Neutrophil (primary cell): ENCODE measurements around the gene STUB1.

ENCODE experiments used
- H3K27ac ChIP-seq: fragments of 200-600 bp; sonication (generic); 2 replicates; pipeline ENCODE4 v1.5.1; 2016; ENCODE audit warnings: mild to moderate bottlenecking, moderate library complexity
- H3K27me3 ChIP-seq: fragments of 200-600 bp; sonication (generic); 2 replicates; pipeline ENCODE4 v1.6.0; 2016; ENCODE audit warnings: mild to moderate bottlenecking
- H3K36me3 ChIP-seq: fragments of 200-600 bp; sonication (generic); 2 replicates; pipeline ENCODE4 v1.5.1; 2017
- H3K4me1 ChIP-seq, 2 experiments: fragments of 200-600 bp in 1 of 2; sonication (generic) in 1 of 2; 1 replicate in 1 of 2; 2 replicates in 1 of 2; pipeline versions ENCODE4 v1.5.1 to v1.6.1; 2013 to 2016; ENCODE audit warnings: low read depth in 1 of 2, low read length in 1 of 2, mild to moderate bottlenecking in 1 of 2, moderate library complexity in 1 of 2; ENCODE audit not compliant: control insufficient read depth in 1 of 2, insufficient read depth in 1 of 2
- H3K4me3 ChIP-seq, 2 experiments: fragments of 200-600 bp in 1 of 2; sonication (generic) in 1 of 2; 1 replicate in 1 of 2; 2 replicates in 1 of 2; pipeline ENCODE4 v1.5.1; 2013 to 2016; ENCODE audit warnings: low read depth in 1 of 2, low read length in 1 of 2, mild to moderate bottlenecking in 1 of 2, moderate library complexity in 1 of 2
- H3K9me3 ChIP-seq: fragments of 200-600 bp; sonication (generic); 2 replicates; pipeline ENCODE4 v1.5.1; 2016
- TF ChIP-seq, protein P1 (sequence below): fragments of 200-600 bp; sonication (generic); IDR thresholded peaks from 2 replicates; pipeline ENCODE4 v1.5.1; 2016; ENCODE audit warnings: antibody characterized with exemption

Gene STUB1

GRCh38 chr16:684071-684794, 4.0 kb downstream of the STUB1 start, which contains the start of gene JMJD8:
JMJD8 (minus strand) TSS chr16:684334; CDS start chr16:684319, 15 bp downstream.
- TF ChIP-seq, protein P1, sequence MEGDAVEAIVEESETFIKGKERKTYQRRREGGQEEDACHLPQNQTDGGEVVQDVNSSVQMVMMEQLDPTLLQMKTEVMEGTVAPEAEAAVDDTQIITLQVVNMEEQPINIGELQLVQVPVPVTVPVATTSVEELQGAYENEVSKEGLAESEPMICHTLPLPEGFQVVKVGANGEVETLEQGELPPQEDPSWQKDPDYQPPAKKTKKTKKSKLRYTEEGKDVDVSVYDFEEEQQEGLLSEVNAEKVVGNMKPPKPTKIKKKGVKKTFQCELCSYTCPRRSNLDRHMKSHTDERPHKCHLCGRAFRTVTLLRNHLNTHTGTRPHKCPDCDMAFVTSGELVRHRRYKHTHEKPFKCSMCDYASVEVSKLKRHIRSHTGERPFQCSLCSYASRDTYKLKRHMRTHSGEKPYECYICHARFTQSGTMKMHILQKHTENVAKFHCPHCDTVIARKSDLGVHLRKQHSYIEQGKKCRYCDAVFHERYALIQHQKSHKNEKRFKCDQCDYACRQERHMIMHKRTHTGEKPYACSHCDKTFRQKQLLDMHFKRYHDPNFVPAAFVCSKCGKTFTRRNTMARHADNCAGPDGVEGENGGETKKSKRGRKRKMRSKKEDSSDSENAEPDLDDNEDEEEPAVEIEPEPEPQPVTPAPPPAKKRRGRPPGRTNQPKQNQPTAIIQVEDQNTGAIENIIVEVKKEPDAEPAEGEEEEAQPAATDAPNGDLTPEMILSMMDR: no peak
- Histone ChIP-seq H3K27me3 (no peaks in the 10 kb centered on the region), H3K4me3 (peak within 1 kb of the TSS; percentile 81 to 82), H3K27ac (peak within 1 kb of the TSS; percentile 88), H3K36me3 (peaks cover 20% of the 10 kb centered on the region), H3K9me3 (no peaks in the 10 kb centered on the region), H3K4me1 (peaks cover 35 to 50% of the 10 kb centered on the region in 2 experiments)

- peaks cover 20% of the 10 kb centered on the region for H3K36me3 ChIP-seq
- H3K27ac ChIP-seq: peak overlapping the region; percentile 88
- H3K9me3 ChIP-seq: no peaks in the 10 kb centered on the region
- H3K4me1 ChIP-seq: peaks cover 43 to 49% of the 10 kb centered on the region in 2 experiments
- TF ChIP-seq, protein P1: no peak
- H3K4me3 ChIP-seq: peak overlapping the region in 1 of 2 experiments; percentile 82
- H3K27me3 ChIP-seq: no peaks in the 10 kb centered on the region
These were observed 4.9 kb downstream of the STUB1 start for GRCh38 chr16:684961-685696.

DNA sequence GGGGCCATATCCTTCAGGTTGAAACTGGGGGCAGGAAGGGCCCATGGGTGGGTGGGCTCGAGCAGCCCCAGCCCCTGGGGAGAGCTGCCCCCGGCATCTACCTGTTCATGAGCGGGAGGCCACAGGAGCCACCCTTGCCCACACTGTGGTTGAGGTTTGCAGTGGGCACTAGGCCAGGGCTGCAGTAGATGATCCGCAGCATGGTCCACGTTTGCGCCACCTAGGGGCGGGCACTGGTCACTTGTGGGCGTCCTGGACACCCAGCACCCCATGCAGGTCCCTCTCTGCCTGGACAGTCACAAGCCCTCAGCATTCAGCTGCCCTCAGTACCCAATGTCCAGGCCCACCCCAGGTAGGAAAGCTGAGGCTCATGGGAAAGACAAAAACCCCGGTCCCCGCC, 5.8 kb downstream of the STUB1 start:
- H3K4me3 ChIP-seq: no peak overlapping the region
- H3K36me3 ChIP-seq: peaks cover 20% of the 10 kb centered on the region
- H3K27me3 ChIP-seq: peaks cover 4% of the 10 kb centered on the region
- H3K4me1 ChIP-seq: peaks cover 37 to 50% of the 10 kb centered on the region in 2 experiments
- TF ChIP-seq, protein P1: no peak
- H3K27ac ChIP-seq: no peak overlapping the region
- H3K9me3 ChIP-seq: no peaks in the 10 kb centered on the region

DNA sequence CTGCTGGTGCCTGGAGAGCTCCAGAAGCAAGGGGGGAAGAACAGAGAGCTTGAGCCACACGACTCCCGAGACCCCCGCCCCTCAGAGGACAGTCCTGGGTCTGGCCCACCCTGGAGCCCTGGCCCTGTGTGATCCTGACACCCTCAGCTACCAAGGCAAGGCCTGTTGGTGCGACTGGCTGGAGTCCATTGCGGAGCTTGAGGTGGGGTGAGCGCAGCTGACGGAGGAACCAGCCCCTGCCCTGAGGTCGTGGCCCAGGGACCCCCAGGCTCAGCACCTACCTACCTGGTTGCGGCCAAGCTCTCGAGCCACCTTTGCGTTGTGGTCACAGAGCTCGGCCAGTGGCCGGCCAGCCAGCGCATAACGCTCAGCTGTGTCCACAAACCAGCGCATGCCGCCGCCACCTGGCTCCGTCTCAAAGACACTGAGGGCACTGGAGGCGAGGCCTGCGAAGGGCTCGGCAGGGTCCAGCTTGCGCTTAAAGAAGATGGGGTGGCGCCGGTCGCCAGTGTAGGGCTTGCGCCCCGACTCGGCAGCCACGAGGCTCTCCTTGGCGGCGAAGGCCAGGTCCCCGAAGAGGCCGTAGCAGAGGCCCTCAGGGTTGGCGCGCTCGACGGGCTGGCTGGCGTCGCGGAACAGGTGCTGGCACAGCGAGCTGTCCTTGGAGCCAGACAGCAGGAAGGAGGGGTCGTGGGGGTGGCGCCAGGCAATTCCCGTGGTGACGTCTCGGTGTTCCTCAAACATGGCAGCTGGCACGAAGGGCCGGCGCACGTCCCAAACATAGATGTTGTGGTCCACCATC, 6.5 kb downstream of the STUB1 start:
- H3K4me1 ChIP-seq: peaks cover 30 to 43% of the 10 kb centered on the region in 2 experiments
- peaks cover 19% of the 10 kb centered on the region for H3K36me3 ChIP-seq
- peaks cover 11% of the 10 kb centered on the region for H3K27me3 ChIP-seq
- TF ChIP-seq, protein P1: no peak
- no peak overlapping the region for H3K27ac ChIP-seq
- H3K4me3 ChIP-seq: no peak overlapping the region
- H3K9me3 ChIP-seq: no peaks in the 10 kb centered on the region

DNA sequence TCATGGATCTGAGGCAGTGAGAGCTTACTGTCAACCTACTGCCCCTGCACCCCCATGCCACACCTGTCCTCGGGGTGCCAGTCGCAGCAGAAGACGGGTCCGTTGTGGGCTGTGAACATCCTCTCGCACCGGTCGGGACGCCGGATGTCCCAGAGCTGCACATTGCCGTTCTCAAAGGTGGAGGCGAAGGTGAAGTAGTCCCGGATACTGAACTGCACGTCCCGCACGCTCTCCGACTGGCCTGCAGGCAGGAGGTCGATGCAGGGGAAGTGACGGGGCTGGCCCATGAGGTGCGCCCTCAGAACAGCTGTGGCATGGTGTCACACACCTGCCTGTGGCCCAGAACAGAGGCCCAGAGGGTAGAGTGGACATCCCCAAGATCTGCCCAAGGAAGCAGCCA, 7.3 kb downstream of the STUB1 start:
- peaks cover 19% of the 10 kb centered on the region for H3K27me3 ChIP-seq
- TF ChIP-seq, protein P1: no peak
- peaks cover 10% of the 10 kb centered on the region for H3K36me3 ChIP-seq
- peaks cover 27 to 37% of the 10 kb centered on the region in 2 experiments for H3K4me1 ChIP-seq
- no peaks in the 10 kb centered on the region for H3K9me3 ChIP-seq
- no peak overlapping the region for H3K27ac ChIP-seq
- H3K4me3 ChIP-seq: no peak overlapping the region
